Rectal smooth muscle tissue (tissue), 1 donor: ENCODE data around the gene STX16.

ENCODE experiments used
- H3K27ac ChIP-seq: one replicate; pipeline ENCODE4 v1.7.0; 2013; ENCODE audit warnings: low read depth, low read length, inconsistent platforms
- H3K27me3 ChIP-seq: one replicate; pipeline ENCODE4 v1.7.0; 2013; ENCODE audit warnings: low read length; ENCODE audit not compliant: control insufficient read depth, insufficient read depth
- H3K36me3 ChIP-seq: one replicate; pipeline ENCODE4 v1.7.0; 2013; ENCODE audit warnings: low read length; ENCODE audit not compliant: control insufficient read depth, insufficient read depth
- H3K4me1 ChIP-seq: one replicate; pipeline ENCODE4 v1.7.0; 2013; ENCODE audit warnings: low read length; ENCODE audit not compliant: control insufficient read depth, insufficient read depth
- H3K4me3 ChIP-seq: one replicate; pipeline ENCODE4 v1.7.0; 2013; ENCODE audit warnings: low read length
- H3K9ac ChIP-seq: one replicate; pipeline ENCODE4 v1.7.0; 2013; ENCODE audit warnings: low read length

Gene STX16

DNA sequence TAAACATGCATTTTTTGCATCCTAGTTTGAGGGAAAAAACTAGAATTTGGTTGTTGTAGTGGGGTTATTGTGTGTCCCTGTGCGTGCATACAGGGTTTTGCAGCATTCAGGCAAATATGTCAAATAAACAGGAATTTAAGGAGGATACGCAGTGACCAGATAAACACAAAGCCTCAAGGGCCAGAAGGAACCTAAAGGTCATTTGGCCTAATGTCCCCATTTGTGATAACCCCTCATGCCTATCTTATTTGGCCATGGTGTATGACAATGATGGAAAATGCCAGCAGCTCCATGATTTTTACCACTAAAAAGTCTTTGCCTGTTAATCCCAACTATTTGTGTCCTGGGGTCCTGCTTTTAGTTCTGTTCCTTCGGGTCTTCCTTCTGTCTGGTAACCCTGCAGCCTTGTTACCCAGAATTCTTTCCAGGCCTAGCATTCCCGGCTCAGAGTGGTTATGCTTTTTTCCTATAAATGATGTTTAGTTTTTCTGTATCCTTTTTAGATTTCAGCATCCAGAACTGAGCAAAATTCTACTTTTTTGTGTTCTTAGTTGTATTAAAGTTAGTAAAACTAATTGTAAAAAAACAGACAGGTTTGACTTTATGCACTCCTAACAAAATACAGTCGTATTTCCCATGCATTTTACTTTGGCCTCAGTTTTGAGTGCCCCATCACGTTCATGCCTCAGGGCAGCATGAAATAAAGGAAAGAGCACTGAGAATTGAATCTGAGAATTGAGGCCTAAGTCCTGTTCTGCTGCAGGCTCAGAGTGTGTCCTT lies 4.4 kb downstream of the STX16 start:
- Histone ChIP-seq H3K4me1 (peaks cover 9% of the 10 kb centered on the region), H3K4me3 (no peak overlapping the region), H3K27me3 (no peaks in the 10 kb centered on the region), H3K27ac (no peak overlapping the region), H3K36me3 (peaks cover 3% of the 10 kb centered on the region), H3K9ac (no peak overlapping the region)

DNA sequence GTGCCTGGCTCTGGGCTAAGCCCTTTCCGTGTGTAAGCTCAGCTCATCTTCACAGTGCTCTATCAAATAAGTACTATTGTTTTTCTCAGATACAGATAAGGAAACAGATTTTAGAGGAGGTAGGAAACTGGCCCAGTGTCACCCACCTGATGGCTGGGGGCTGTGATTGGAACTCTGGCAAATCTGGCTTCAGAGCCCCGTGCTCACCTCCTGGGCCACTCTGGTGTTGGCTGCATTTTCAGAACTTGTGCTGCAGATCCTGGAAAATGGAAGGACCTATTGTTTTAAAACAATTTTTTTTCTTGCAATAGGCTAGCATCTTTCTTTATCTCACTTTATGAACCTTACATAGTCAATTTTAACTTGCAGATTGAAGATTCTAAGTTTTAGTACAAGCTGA lies 5.7 kb downstream of the STX16 start:
- no peaks in the 10 kb centered on the region for H3K27me3 ChIP-seq
- H3K4me3 ChIP-seq = no peak overlapping the region
- H3K4me1 ChIP-seq = peaks cover 7% of the 10 kb centered on the region
- no peak overlapping the region for H3K9ac ChIP-seq
- peaks cover 5% of the 10 kb centered on the region for H3K36me3 ChIP-seq
- no peak overlapping the region for H3K27ac ChIP-seq

DNA sequence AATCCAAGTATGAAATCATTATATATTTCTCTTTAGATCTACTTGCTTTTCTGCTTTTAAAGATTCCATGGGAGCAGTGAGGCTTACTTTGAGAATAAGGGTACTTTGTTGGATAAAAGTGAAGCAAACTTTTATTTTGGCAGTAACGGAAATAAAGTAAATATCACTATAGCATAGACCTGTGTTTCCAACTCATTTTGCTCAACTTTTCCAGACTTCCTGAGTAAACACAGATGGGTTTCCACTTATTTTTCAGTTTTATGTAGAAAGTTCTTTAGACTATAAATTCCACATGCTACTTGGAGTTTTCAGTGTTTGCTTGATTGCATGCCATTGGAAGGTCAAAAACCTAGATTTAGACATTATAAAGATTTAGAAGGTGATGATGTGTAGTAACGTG lies 6.2 kb downstream of the STX16 start:
- H3K27me3 ChIP-seq = no peaks in the 10 kb centered on the region
- H3K36me3 ChIP-seq = peaks cover 6% of the 10 kb centered on the region
- peaks cover 7% of the 10 kb centered on the region for H3K4me1 ChIP-seq
- H3K27ac ChIP-seq = no peak overlapping the region
- H3K9ac ChIP-seq = no peak overlapping the region
- H3K4me3 ChIP-seq = no peak overlapping the region

DNA sequence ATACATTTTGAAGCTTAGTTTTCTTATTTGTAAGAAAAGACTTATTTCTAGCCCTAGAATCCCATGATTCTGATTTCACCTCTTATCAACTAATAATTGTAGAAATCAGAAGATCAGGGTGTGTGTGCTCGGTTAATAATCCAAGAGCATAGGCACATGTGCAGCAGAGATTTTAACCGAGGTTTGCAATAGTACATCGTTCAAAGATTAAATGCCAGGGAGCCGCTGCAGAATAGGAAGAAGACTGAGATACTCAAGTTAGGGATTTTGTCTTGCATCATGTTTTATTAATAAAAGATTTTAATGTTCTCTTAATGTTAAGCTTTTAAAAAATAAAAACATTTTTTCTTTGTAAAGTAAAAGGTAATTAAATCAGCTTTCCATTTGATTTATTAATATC lies 6.9 kb downstream of the STX16 start:
- H3K4me1 ChIP-seq = peaks cover 1% of the 10 kb centered on the region
- H3K36me3 ChIP-seq = peaks cover 6% of the 10 kb centered on the region
- H3K27me3 ChIP-seq = no peaks in the 10 kb centered on the region
- no peak overlapping the region for H3K4me3 ChIP-seq
- H3K9ac ChIP-seq = no peak overlapping the region
- H3K27ac ChIP-seq = no peak overlapping the region

DNA sequence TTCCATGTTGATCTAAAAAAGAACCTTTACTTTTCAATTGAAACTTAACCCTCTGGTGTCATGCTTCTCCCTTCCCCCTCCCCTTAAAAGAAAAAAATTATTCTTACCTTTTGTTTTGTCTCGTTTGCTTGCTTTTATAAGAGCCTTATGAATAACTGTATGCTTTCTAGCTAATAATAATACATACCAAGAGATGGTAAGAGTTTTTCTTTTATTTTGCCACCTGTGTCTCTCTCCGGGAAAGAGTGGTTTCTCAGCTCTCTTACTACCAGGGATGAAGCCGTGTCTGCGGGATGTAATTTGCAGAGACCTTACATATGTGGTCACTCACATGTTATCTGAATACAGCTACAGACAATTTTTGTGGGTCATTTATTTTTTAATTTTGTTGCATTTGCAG lies 7.7 kb downstream of the STX16 start:
- Histone ChIP-seq H3K27ac (no peak overlapping the region), H3K36me3 (peaks cover 9% of the 10 kb centered on the region), H3K4me1 (no peaks in the 10 kb centered on the region), H3K4me3 (no peak overlapping the region), H3K9ac (no peak overlapping the region), H3K27me3 (no peaks in the 10 kb centered on the region)

DNA sequence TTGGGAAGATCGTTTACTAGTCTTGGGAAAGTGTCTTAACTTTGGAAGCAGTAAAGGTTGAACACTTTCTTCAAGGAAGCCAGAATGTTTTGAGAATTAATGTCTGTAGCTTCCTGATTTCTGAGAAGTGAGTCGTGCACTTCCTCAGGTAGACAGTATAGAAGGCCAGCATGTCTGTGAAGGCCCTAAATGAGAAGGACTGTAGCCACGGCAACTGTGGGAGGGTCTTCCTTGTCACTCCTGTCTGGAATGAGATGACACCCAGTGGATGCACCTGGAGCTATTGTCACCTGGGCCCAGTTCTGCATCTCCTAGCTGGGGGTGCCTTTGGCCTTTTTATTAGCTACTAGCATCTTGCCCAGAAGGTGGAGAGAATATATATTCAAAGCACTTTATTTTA lies 8.8 kb downstream of the STX16 start:
- no peak overlapping the region for H3K9ac ChIP-seq
- no peak overlapping the region for H3K27ac ChIP-seq
- H3K36me3 ChIP-seq = peaks cover 9% of the 10 kb centered on the region
- H3K4me3 ChIP-seq = no peak overlapping the region
- no peaks in the 10 kb centered on the region for H3K27me3 ChIP-seq
- no peaks in the 10 kb centered on the region for H3K4me1 ChIP-seq

DNA sequence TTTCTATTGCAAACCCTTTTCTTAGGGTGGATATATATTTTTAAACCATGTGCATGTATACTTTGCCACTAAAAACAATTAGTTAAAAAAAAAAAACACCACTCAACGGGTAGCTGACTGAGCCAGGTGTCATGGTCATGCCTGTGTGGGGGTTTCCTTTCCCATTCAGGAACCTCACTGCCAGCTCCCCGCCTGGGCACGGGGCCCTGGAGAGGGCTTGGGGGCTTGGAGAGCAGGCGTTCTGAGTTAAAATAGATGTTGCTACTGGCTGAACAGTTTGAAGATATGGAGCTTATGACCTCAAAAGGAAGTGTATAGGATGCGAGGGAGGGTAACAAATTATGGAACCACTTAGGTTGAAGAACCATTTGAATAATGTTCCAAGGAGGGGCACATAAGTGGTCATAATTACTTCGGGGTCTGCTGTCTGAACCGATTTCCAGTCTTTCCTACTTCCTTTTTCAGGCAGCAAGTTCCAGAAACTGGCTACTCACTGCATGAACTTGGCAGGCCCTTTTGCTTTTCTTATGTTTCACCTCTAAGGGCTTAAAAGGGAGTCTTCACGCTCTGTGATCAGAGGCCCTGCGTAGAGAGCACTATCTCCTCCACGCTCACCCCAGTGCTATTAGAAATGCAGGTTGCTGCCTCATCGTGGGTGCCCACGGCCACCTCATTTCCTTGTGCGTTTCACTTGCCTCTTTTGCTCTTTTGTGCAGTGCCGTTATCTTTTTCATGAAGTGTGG lies 9.9 kb downstream of the STX16 start:
- Histone ChIP-seq H3K4me1 (no peaks in the 10 kb centered on the region), H3K27me3 (no peaks in the 10 kb centered on the region), H3K36me3 (peaks cover 9% of the 10 kb centered on the region), H3K9ac (no peak overlapping the region), H3K27ac (no peak overlapping the region), H3K4me3 (no peak overlapping the region)

DNA sequence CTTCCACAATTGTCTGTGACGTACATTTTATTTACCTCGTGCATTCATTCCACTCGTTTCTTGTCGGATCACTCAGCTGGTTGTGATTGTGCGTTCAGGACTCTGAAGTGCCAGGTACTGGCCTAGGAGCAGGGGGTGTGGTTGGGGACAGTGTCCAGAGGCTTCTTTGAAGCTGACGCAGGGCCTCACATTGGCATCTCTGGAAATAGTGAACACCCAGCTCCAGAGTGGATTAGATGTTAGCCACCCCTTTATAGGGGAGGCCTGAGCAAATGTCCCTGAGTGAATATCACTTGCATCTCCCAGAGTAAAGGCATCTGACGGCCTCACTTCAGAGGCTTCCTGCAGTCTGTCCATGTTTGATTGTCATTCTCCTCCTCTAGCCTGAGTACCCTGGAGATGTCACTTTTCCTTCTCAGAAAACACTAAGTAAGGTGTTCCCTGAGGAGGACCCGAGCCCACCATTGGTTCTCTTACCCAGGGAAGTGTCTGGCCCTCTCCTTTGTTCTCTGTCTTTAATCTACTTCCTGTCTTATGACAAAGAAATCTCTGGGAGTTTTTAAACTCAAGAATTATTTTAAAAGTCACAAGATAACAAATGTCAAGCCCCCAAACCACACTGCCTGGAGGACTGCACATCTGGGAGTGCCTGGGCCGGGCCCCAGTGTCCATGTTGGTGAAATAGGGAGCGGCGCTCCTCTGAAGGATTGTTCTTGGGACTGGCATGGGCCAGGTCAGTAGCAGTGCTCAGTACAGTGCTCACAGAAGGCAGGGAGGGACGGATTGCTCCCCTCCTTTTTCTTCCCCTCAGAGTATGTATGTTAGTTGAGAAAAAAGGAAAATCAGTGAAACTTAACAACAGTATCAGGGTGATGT lies 10.8 kb downstream of the STX16 start:
- peaks cover 9% of the 10 kb centered on the region for H3K36me3 ChIP-seq
- no peak overlapping the region for H3K27ac ChIP-seq

DNA sequence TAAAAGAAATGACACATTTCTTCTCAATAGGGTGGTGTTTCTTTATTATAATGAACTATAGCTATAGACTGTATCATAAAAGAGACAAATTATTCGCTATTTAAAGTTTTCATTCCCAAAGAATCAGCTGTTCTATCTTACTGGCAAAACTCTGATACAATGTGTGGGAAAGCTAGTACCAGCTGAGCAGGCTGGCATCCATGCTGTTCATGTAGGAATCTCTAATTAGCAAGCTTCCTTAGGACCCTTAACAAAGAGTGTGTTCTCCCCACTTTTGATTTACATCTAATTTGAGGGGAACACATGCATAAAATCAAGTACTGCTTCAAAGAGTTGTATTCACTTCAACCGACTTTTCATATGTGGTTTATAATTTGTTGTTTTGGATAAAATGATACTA lies 13.2 kb downstream of the STX16 start:
- Histone ChIP-seq H3K27me3 (no peaks in the 10 kb centered on the region), H3K4me3 (no peak overlapping the region), H3K36me3 (peaks cover 9% of the 10 kb centered on the region), H3K4me1 (no peaks in the 10 kb centered on the region), H3K27ac (no peak overlapping the region), H3K9ac (no peak overlapping the region)

More for the DNA sequence above, 10.8 kb downstream of the STX16 start:
- Histone ChIP-seq H3K9ac (no peak overlapping the region), H3K4me1 (no peaks in the 10 kb centered on the region), H3K4me3 (no peak overlapping the region), H3K27me3 (no peaks in the 10 kb centered on the region)

DNA sequence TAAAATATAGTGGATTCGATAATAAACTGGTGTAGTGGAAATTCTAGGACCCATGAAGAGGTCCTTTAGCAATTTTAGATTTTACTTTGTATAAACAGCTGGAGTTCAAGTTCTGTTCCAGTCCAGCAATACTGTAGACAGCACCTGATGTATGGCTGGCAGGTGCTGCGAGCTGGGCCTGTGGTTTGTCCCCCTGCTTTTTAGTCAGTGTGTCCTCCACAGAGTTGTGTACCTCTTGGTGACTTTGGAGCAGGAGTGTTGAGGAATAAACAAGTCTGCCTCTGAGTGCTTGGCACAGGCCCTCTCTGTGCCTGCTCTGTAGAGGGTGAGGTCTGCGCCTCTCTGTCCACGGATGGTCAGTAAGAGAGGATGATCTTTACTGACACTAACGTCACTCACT lies 13.8 kb downstream of the STX16 start:
- H3K27me3 ChIP-seq = no peaks in the 10 kb centered on the region
- peaks cover 8% of the 10 kb centered on the region for H3K36me3 ChIP-seq
- no peaks in the 10 kb centered on the region for H3K4me1 ChIP-seq
- no peak overlapping the region for H3K4me3 ChIP-seq
- H3K27ac ChIP-seq = no peak overlapping the region
- no peak overlapping the region for H3K9ac ChIP-seq

DNA sequence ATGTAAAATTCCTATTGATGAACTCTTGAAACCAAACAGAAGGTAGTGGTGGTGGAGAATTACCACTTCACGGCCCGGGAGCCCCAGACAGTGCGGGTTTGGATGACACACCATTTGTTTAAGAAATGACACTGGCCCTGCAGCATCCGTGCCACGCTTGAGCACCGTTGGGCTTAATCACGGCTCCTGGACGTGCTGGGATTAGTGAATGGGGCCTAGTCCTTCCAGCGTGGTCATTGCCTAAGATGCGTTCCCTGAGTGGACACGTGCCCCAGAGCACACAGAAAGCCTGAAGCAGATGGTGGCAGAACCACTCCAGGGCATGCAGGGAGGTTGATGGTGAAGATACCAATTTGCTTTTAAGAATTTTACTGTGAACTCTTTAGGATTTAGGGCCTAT lies 14.5 kb downstream of the STX16 start:
- Histone ChIP-seq H3K4me1 (no peaks in the 10 kb centered on the region), H3K9ac (no peak overlapping the region), H3K36me3 (peaks cover 12% of the 10 kb centered on the region), H3K27ac (no peak overlapping the region), H3K27me3 (no peaks in the 10 kb centered on the region), H3K4me3 (no peak overlapping the region)

DNA sequence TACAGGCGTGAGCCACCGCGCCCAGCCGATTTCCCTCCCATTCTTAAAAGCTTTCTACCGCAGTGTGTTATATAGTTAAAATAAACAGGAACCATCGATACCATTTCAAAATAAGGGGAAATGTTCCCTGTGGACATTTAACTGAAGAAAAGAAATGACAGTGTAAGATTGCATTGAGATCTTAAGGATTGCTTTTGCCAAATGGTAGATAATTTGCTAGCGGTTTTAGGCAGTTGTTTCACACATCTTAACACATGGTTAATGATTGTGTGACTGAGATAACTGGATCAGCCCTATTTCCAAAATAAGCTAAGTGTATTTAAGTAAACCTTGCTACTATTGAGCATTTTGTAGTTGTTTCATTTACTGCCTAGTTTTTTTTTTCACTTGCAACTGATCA lies 15.6 kb downstream of the STX16 start:
- Histone ChIP-seq H3K4me3 (no peak overlapping the region), H3K27me3 (no peaks in the 10 kb centered on the region), H3K36me3 (peaks cover 16% of the 10 kb centered on the region), H3K27ac (no peak overlapping the region), H3K4me1 (no peaks in the 10 kb centered on the region), H3K9ac (no peak overlapping the region)
